Lower lobe of right lung (tissue), 2 donors: Measurements from ENCODE around the gene COTL1. TPM values are rescaled to one million over a fixed set of nuclear protein-coding genes. Genes with fewer than 3 reads are reported as not detected.
A peak's percentile ranks its signal among the peaks of the same experiment; 100 is the strongest.

Experiments used
- ATAC-seq, 2 donors: fragments of 200-7000 bp; cut with Tn5 transposase; one replicate each; pipeline ENCODE4 v1.9.1; 2020 to 2022; ENCODE audit warnings: mild to moderate bottlenecking in 2 of 2, moderate library complexity in 2 of 2
- DNase-seq: peaks from one replicate; pipeline ENCODE4 v3.0.0-alpha.2; 2020
- H3K27ac ChIP-seq: fragments of 200-600 bp; one replicate; pipeline ENCODE4 v1.8.0; 2022
- H3K27me3 ChIP-seq: fragments of 200-600 bp; one replicate; pipeline ENCODE4 v1.8.0; 2022; ENCODE audit warnings: low read depth
- H3K36me3 ChIP-seq: fragments of 200-600 bp; one replicate; pipeline ENCODE4 v1.8.0; 2022; ENCODE audit warnings: mild to moderate bottlenecking
- H3K4me1 ChIP-seq: fragments of 200-600 bp; one replicate; pipeline ENCODE4 v1.8.0; 2022
- H3K4me3 ChIP-seq: fragments of 200-600 bp; one replicate; pipeline ENCODE4 v1.8.0; 2022; ENCODE audit warnings: mild to moderate bottlenecking
- H3K9me3 ChIP-seq: fragments of 200-600 bp; one replicate; pipeline ENCODE4 v1.8.0; 2022
- intact Hi-C: fragments of 100-400 bp; cut with DNase I; formaldehyde crosslinking; loops from one replicate; pipeline ENCODE4 v1.11.0; 2022
- total RNA-seq: library from RNA; stranded (reverse); fragmentation: NEBNext Ultra II Directional; extraction: Animal tissue kit (Norgen Biotek cat#: 25700); gene quantifications from one replicate; pipeline ENCODE4 v1.2.1, GENCODE V29; 2021
- TF ChIP-seq, protein P1 (sequence below): fragments of 200-600 bp; IDR thresholded peaks from one replicate; pipeline ENCODE4 v1.8.0; 2022; ENCODE audit warnings: antibody characterized with exemption, mild to moderate bottlenecking
- donor health status: DM: no; HTN: yes; CAD: no; lungs with severe emphysema.

COTL1 gene
- total RNA-seq, 1 donor from 2014 or later: 221 TPM

DNA sequence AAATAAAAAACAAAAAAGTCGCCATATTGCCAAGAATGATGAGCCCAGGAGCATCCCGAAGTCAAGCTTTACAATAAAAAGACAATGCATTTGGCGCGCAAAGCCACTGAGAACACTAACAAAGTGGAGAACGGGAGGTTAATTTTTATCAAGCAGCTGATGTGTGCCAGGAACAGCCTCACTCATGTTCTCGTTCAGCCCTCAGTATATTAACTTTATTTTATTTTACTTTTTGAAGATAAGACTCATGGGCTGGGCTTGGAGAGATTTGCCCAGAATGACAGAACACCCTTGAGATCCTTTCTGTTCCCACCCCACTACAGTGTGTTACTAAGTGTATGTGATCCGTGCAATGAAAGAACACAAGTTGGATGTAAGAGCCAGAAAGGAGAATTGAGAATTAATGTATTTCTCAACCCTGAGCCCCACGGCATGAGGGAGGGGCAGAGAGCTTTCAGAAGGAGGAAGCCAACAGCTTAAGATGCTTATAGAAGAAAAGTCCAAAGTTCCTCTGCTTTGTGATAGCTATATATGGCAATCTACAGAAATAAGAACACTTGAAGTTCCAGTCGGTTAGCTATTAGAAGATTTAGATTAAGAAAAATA is 48.4 kb downstream of the COTL1 start:
- Histone ChIP-seq H3K27me3 (no peaks in the 10 kb centered on the region), H3K9me3 (peaks cover 3% of the 10 kb centered on the region), H3K4me3 (no peak overlapping the region), H3K27ac (no peak overlapping the region), H3K36me3 (peaks cover 11% of the 10 kb centered on the region), H3K4me1 (peaks cover 5% of the 10 kb centered on the region)
- intact Hi-C loops: no loop called here
- ATAC-seq (peak; percentile 64 to 83), DNase-seq (no peak)
- TF ChIP-seq, protein P1, sequence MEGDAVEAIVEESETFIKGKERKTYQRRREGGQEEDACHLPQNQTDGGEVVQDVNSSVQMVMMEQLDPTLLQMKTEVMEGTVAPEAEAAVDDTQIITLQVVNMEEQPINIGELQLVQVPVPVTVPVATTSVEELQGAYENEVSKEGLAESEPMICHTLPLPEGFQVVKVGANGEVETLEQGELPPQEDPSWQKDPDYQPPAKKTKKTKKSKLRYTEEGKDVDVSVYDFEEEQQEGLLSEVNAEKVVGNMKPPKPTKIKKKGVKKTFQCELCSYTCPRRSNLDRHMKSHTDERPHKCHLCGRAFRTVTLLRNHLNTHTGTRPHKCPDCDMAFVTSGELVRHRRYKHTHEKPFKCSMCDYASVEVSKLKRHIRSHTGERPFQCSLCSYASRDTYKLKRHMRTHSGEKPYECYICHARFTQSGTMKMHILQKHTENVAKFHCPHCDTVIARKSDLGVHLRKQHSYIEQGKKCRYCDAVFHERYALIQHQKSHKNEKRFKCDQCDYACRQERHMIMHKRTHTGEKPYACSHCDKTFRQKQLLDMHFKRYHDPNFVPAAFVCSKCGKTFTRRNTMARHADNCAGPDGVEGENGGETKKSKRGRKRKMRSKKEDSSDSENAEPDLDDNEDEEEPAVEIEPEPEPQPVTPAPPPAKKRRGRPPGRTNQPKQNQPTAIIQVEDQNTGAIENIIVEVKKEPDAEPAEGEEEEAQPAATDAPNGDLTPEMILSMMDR: no peak

DNA sequence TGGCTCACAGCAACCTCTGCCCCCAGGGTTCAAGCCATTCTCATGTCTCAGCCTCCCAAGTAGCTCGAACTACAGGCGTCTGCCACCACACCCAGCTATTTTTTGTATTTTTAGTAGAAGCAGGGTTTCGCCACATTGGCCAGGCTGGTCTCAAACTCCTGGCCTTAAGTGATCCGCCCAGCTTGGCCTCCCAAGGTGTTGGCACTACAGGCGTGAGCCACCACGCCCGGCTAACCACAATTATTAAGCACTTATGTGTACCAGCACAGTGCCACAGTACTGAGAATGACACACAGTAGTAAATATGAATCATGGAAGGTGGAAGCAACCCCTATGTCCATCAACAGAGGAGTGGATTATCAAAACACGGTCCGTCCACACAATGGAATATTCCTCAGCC is 49.8 kb downstream of the COTL1 start:
- TF ChIP-seq, protein P1: no peak
- no peak overlapping the region for H3K27ac ChIP-seq
- H3K36me3 ChIP-seq: peaks cover 11% of the 10 kb centered on the region
- no peak overlapping the region for H3K4me3 ChIP-seq
- no peak for DNase-seq
- intact Hi-C loops: no loop called here
- peaks cover 3% of the 10 kb centered on the region for H3K9me3 ChIP-seq
- no peaks in the 10 kb centered on the region for H3K27me3 ChIP-seq
- no peak for ATAC-seq
- peaks cover 11% of the 10 kb centered on the region for H3K4me1 ChIP-seq

DNA sequence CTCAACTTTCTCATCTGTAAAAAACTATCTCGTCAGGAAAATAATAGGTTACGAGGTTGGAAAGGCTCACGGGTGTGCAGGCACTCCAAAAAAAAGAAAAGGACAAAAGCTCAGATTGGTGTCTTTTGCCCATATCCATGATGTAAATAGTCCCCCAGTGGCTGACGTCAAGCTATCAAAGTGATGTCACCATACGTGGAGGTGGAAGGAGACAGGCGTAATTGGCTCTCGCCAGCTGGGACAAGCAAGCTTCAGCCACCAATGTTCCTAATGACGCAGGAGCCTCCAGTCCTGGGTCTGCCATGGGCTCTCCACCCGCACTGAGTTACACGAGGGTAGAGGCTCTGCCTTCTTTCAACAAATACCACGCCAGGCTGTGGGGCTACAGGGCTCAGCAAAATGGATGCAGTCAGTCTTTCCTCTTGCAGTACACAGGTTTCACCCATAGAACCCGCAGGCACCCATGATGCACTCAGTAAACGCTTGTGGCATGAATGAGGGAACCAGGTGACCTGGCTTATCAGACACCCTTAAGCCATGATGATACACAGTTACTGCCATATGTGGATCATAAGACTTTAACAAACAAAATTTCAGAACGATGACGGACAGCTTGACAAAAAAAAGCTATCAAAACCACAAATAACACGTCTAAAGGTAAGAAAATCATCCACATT is 50.5 kb downstream of the COTL1 start:
- H3K27me3 ChIP-seq: no peaks in the 10 kb centered on the region
- peaks cover 11% of the 10 kb centered on the region for H3K36me3 ChIP-seq
- intact Hi-C loops: no loop called here
- TF ChIP-seq, protein P1: no peak
- H3K27ac ChIP-seq: no peak overlapping the region
- peaks cover 3% of the 10 kb centered on the region for H3K9me3 ChIP-seq
- H3K4me3 ChIP-seq: no peak overlapping the region
- H3K4me1 ChIP-seq: peaks cover 11% of the 10 kb centered on the region
- ATAC-seq: no peak
- DNase-seq: no peak

DNA sequence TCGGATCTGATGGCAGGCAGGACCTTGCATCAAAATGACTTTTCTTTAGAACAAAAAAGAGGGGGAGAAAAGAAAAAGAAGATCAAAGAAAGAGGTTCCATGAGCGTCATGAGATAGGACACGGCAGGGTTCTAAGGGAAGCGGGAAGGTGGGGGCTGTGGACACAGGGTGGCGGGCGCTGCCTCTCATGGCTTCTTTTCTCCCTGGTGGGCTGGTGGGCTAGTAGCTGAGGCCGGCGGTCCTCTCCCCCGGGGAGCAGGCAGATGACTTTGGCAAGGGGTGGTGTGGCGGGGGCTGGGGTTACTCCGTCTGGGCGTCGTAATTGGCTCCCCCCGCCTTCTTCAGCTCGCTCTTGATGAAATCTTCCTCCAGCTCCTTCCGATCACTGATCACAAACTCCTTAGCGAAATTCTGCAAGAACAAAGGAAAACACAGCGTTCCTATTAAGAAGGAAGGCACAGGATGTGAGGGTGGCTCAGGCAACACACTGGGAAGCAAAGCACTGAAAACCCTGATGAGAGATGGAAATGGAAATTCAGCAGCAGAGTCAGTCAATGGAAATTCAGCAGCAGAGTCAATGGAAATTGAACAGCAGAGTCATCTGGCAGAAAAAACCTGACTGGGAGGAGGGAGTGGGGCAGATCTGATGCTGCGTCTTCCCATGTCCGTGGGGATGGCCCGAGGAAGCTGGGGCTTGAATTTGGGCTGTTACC is 51.2 kb downstream of the COTL1 start:
- intact Hi-C loops: no loop called here
- ATAC-seq (no peak), DNase-seq (no peak)
- Histone ChIP-seq H3K36me3 (peaks cover 11% of the 10 kb centered on the region), H3K27me3 (no peaks in the 10 kb centered on the region), H3K27ac (no peak overlapping the region), H3K9me3 (peaks cover 3% of the 10 kb centered on the region), H3K4me1 (peaks cover 11% of the 10 kb centered on the region), H3K4me3 (no peak overlapping the region)
- TF ChIP-seq, protein P1: no peak

DNA sequence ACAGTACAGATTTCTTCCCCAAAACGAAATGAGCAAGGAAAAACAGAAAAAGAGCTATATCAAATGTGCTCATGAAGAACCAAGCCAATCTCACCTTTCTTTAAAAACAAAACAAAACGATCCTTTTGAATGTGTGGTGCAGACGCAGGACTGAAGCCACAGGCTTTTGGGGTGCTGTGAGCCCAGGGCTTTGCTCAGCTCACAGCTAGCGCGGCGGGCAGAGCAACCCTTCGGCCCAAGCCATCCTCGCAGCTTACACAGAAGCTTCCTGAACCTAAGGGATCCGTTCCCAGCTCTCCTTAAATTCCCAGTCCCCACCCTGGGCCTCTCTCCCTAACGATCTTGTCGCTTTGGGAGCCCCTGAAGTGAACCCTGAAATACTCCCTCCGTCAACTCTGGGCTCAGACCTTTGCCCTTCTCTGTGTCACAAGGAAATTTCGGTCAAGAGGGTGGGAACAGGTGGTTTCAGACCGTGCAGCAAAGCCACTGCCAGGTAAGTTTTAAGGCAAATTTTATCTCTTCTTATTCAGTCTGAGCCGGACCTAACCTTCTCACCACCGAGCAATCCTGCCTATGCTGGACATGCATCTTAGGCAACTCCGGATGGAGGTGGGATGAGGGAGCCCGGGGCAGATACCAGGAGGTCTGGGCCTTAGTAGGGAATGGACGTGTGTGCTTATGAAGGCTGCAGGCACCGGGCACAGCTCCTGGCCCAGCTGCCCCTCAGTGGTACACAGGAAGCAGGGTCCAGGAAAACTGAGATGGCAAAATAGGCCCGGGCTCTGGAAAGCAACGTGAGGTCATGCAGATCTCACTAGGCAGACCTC is 52.0 kb downstream of the COTL1 start:
- H3K27ac ChIP-seq: no peak overlapping the region
- DNase-seq: no peak
- H3K4me1 ChIP-seq: peaks cover 11% of the 10 kb centered on the region
- intact Hi-C loops: no loop called here
- H3K9me3 ChIP-seq: peaks cover under 1% of the 10 kb centered on the region
- ATAC-seq: no peak
- H3K36me3 ChIP-seq: peaks cover 11% of the 10 kb centered on the region
- TF ChIP-seq, protein P1: no peak
- no peak overlapping the region for H3K4me3 ChIP-seq
- no peaks in the 10 kb centered on the region for H3K27me3 ChIP-seq
